AG09319 (cell line): ENCODE measurements around the gene PRKAR1B.

ENCODE experiments used
- DNase-seq: peaks from one replicate; pipeline ENCODE4 v3.0.0-alpha.2; 2010; ENCODE audit warnings: low read depth; ENCODE audit errors: extremely low read depth
- CTCF ChIP-seq: IDR thresholded peaks from 2 replicates; pipeline ENCODE4 v1.5.1; 2011; ENCODE audit warnings: low read depth, mild to moderate bottlenecking, inconsistent platforms, low read length, moderate library complexity

The PRKAR1B gene

GRCh38 chr7:550881-551614 lies 176.0 kb downstream of the PRKAR1B start:
- TF ChIP-seq CTCF = no peak
- DNase-seq = no peak

- TF ChIP-seq CTCF = no peak
- no peak for DNase-seq
Measured at GRCh38 chr7:549891-550625, 177.0 kb downstream of the PRKAR1B start.

- no peak for DNase-seq
- TF ChIP-seq CTCF = no peak
Measured at GRCh38 chr7:549066-549890, 177.8 kb downstream of the PRKAR1B start.

- TF ChIP-seq CTCF = no peak
- DNase-seq = no peak
Measured at GRCh38 chr7:548401-548800, 178.7 kb downstream of the PRKAR1B start.

- DNase-seq = no peak
- TF ChIP-seq CTCF = no peak
Measured at GRCh38 chr7:545470-545869, 181.6 kb downstream of the PRKAR1B start.

- TF ChIP-seq CTCF = no peak
- no peak for DNase-seq
Measured at GRCh38 chr7:544338-545221, 182.5 kb downstream of the PRKAR1B start.
